SK-N-SH (cell line): Measurements from ENCODE around the gene ERC2. TPM values are rescaled to one million over a fixed set of nuclear protein-coding genes. Genes with fewer than 3 reads are reported as not detected.

Source experiments
- CTCF ChIA-PET: fragments of 300-600, 350-600 bp; formaldehyde crosslinking; extraction: SDS; loops from one replicate; lab custom pipeline; 2021; lab: Yijun Ruan, JAX
- POLR2A ChIA-PET: fragments of 350-600 bp; sonication (Branson Sonifier 250); formaldehyde crosslinking; extraction: SDS; loops from one replicate; lab custom pipeline; 2020; ENCODE audit warnings: antibody characterized with exemption, inconsistent platforms; lab: Yijun Ruan, JAX
- DNase-seq: peaks from one replicate; pipeline ENCODE4 v3.0.0; 2012
- H2AFZ ChIP-seq: fragments of 200-600 bp; sonication (generic); 2 replicates; pipeline ENCODE4 v1.8.1; 2016; ENCODE audit warnings: antibody characterized with exemption, mild to moderate bottlenecking, low read depth
- H3F3A ChIP-seq: fragments of 200-600 bp; sonication (generic); replicated peaks from 2 replicates; pipeline ENCODE3; 2016; ENCODE audit warnings: antibody characterized with exemption, mild to moderate bottlenecking; ENCODE audit not compliant: insufficient read depth
- H3K27ac ChIP-seq, 2 experiments: fragments of 200-500 bp in 1 of 2; fragments of 200-600 bp in 1 of 2; sonication (Bioruptor generic) in 1 of 2; sonication (generic), shearing (Covaris generic) in 1 of 2; 2 replicates each; pipeline versions ENCODE4 v1.5.1 to v1.6.1; 2014 to 2016; ENCODE audit warnings: low read depth in 2 of 2, inconsistent platforms in 1 of 2, low read length in 1 of 2, mild to moderate bottlenecking in 1 of 2, mixed read lengths in 1 of 2
- H3K27me3 ChIP-seq: fragments of 200-600 bp; sonication (generic), shearing (Covaris generic); 2 replicates; pipeline ENCODE4 v1.6.1; 2016; ENCODE audit warnings: mixed run types; ENCODE audit not compliant: insufficient read depth
- H3K36me3 ChIP-seq, 2 experiments: fragments of 200-500 bp in 1 of 2; fragments of 200-600 bp in 1 of 2; sonication (Bioruptor generic) in 1 of 2; sonication (generic) in 1 of 2; replicated peaks in 1 of 2; 2 replicates each; pipeline versions ENCODE3 to v1.5.1; 2014 to 2016; ENCODE audit warnings: low read length in 1 of 2, mild to moderate bottlenecking in 1 of 2; ENCODE audit not compliant: insufficient read depth in 2 of 2, control insufficient read depth in 1 of 2
- H3K4me1 ChIP-seq, 2 experiments: fragments of 200-500 bp in 1 of 2; fragments of 200-600 bp in 1 of 2; sonication (Bioruptor generic) in 1 of 2; sonication (generic), shearing (Covaris generic) in 1 of 2; 2 replicates each; pipeline versions ENCODE4 v1.5.1 to v1.6.1; 2014 to 2016; ENCODE audit warnings: low read depth in 1 of 2, low read length in 1 of 2, mixed run types in 1 of 2; ENCODE audit not compliant: insufficient read depth in 2 of 2, control insufficient read depth in 1 of 2
- H3K4me2 ChIP-seq: fragments of 200-600 bp; sonication (generic), shearing (Covaris generic); 2 replicates; pipeline ENCODE4 v1.6.1; 2017; ENCODE audit warnings: mixed run types
- H3K4me3 ChIP-seq, 2 experiments: fragments of 200-500 bp in 1 of 2; fragments of 200-600 bp in 1 of 2; sonication (Bioruptor generic) in 1 of 2; sonication (generic), shearing (Covaris generic) in 1 of 2; 2 replicates each; pipeline versions ENCODE4 v1.5.1 to v1.8.1; 2014 to 2016; ENCODE audit warnings: low read depth in 2 of 2, inconsistent platforms in 1 of 2, low read length in 1 of 2, mild to moderate bottlenecking in 1 of 2, mixed read lengths in 1 of 2, moderate library complexity in 1 of 2
- H3K79me2 ChIP-seq: fragments of 200-600 bp; sonication (generic); 2 replicates; pipeline ENCODE4 v1.8.1; 2017; ENCODE audit warnings: mild to moderate bottlenecking; ENCODE audit not compliant: insufficient read depth
- H3K9ac ChIP-seq: fragments of 200-600 bp; sonication (generic); 2 replicates; pipeline ENCODE4 v1.6.1; 2017; ENCODE audit warnings: mixed run types
- H3K9me2 ChIP-seq: fragments of 200-600 bp; sonication (generic); 2 replicates; pipeline ENCODE4 v1.6.1; 2017; ENCODE audit warnings: mixed run types
- H3K9me3 ChIP-seq: fragments of 200-600 bp; sonication (generic); 2 replicates; pipeline ENCODE4 v1.6.1; 2017; ENCODE audit warnings: mixed run types, mild to moderate bottlenecking, moderate library complexity
- H4K20me1 ChIP-seq: fragments of 200-600 bp; sonication (generic); 2 replicates; pipeline ENCODE4 v1.6.1; 2017; ENCODE audit warnings: mild to moderate bottlenecking, mixed run types; ENCODE audit not compliant: insufficient read depth
- CHD2 ChIP-seq: fragments of 150-350 bp; IDR thresholded peaks from 2 replicates; pipeline ENCODE4 v1.6.1; 2018; ENCODE audit warnings: low read length; ENCODE audit not compliant: partially characterized antibody
- CTCF ChIP-seq: fragments of 200-600 bp; sonication (generic); IDR thresholded peaks from 2 replicates; pipeline ENCODE4 v1.6.1; 2017; ENCODE audit warnings: antibody characterized with exemption, mild to moderate bottlenecking, moderate library complexity
- ELF1 ChIP-seq: IDR thresholded peaks from 2 replicates; pipeline ENCODE4 v1.4.0; 2012
- EZH2phosphoT487 ChIP-seq: fragments of 200-600 bp; sonication (generic); IDR thresholded peaks from 2 replicates; pipeline ENCODE4 v1.6.1; 2017; ENCODE audit warnings: low read depth, mixed run types, mild to moderate bottlenecking, antibody characterized with exemption, moderate library complexity, borderline replicate concordance
- FOXJ3 ChIP-seq: sonication (generic); formaldehyde crosslinking; IDR thresholded peaks from 2 replicates; pipeline ENCODE4 v1.5.1; 2020; ENCODE audit warnings: mild to moderate bottlenecking, missing genetic modification reagents
- FOXM1 ChIP-seq: IDR thresholded peaks from 2 replicates; pipeline ENCODE4 v1.4.0; 2012; ENCODE audit warnings: low read depth, mild to moderate bottlenecking
- GABPA ChIP-seq: IDR thresholded peaks from 2 replicates; pipeline ENCODE4 v1.4.0; 2012; ENCODE audit warnings: low read depth, mild to moderate bottlenecking
- IRF3 ChIP-seq: fragments of 150-350 bp; IDR thresholded peaks from 2 replicates; pipeline ENCODE4 v1.6.1; 2016; ENCODE audit warnings: mild to moderate bottlenecking, low read depth, low read length
- JUND ChIP-seq: IDR thresholded peaks from 2 replicates; pipeline ENCODE4 v1.4.0; 2012
- MAX ChIP-seq: IDR thresholded peaks from 2 replicates; pipeline ENCODE4 v1.4.0; 2012; ENCODE audit warnings: low read depth
- MEF2A ChIP-seq: IDR thresholded peaks from 2 replicates; pipeline ENCODE4 v1.4.0; 2012; ENCODE audit warnings: low read depth, borderline replicate concordance
- NFIC ChIP-seq: IDR thresholded peaks from 2 replicates; pipeline ENCODE4 v1.4.0; 2012; ENCODE audit warnings: borderline replicate concordance
- RFX5 ChIP-seq: IDR thresholded peaks from 2 replicates; pipeline ENCODE4 v1.6.1; 2012; ENCODE audit warnings: mild to moderate bottlenecking, improper control_type of control experiment, low read length
- RXRA ChIP-seq: IDR thresholded peaks from 2 replicates; pipeline ENCODE4 v1.4.0; 2012; ENCODE audit warnings: low read depth, mild to moderate bottlenecking, borderline replicate concordance
- SIN3A ChIP-seq: IDR thresholded peaks from 2 replicates; pipeline ENCODE4 v1.6.1; 2012; ENCODE audit warnings: low read depth, mild to moderate bottlenecking, low read length, moderate library complexity, borderline replicate concordance
- TAF1 ChIP-seq: IDR thresholded peaks from 2 replicates; pipeline ENCODE4 v1.6.1; 2012; ENCODE audit warnings: low read depth, mild to moderate bottlenecking, low read length, moderate library complexity, borderline replicate concordance
- TCF12 ChIP-seq: IDR thresholded peaks from 2 replicates; pipeline ENCODE4 v1.4.0; 2012
- USF1 ChIP-seq: IDR thresholded peaks from 2 replicates; pipeline ENCODE4 v1.4.0; 2012; ENCODE audit warnings: low read depth, borderline replicate concordance
- USF2 ChIP-seq: fragments of 150-350 bp; IDR thresholded peaks from 2 replicates; pipeline ENCODE4 v1.6.1; 2017; ENCODE audit warnings: antibody characterized with exemption, low read length, low read depth, borderline replicate concordance
- WGBS: methylation state at CpG from one replicate; pipeline ENCODE4 v1.1.6; 2017; ENCODE audit warnings: low lambda C conversion rate; 5-methylcytosine and 5-hydroxymethylcytosine counted together
- polyA plus RNA-seq, 3 experiments: library from polyadenylated mRNA; depleted of rRNA; stranded (reverse); fragments of >200 nt; gene quantifications; 2 replicates each; pipeline ENCODE4 v1.2.3, GENCODE V29; 2012

ERC2 gene
- polyA plus RNA-seq, 1 of the 3 experiments (the other 2 are of a cell fraction): 1.6 TPM

GRCh38 chr3:56275120-56275519 is 193.1 kb downstream of the ERC2 start:
- no peak overlapping the region for H3K9ac ChIP-seq
- 58% methylated on average over 2 of the region's 2 CpGs for WGBS
- H3K9me2 ChIP-seq: no peaks in the 10 kb centered on the region
- CTCF ChIA-PET: interaction anchor here (1.7 kb wide), 1 partner anchor 24 kb away, joined by 5 read pairs; no protein-coding TSS in a partner anchor
- no peaks in the 10 kb centered on the region for H3K79me2 ChIP-seq
- no peak for TF ChIP-seq ELF1
- TF ChIP-seq RXRA: no peak
- TF ChIP-seq RFX5: no peak
- no peak for TF ChIP-seq FOXJ3 (CRISPR knock-in tag)
- no peak for TF ChIP-seq EZH2phosphoT487
- no peak for TF ChIP-seq TCF12
- no peak for TF ChIP-seq SIN3A
- no peak for TF ChIP-seq GABPA
- no peak for TF ChIP-seq CHD2
- TF ChIP-seq CTCF: no peak
- TF ChIP-seq USF1: no peak
- TF ChIP-seq FOXM1: no peak
- no peak for TF ChIP-seq IRF3
- DNase-seq: no peak
- no peaks in the 10 kb centered on the region for H3K36me3 ChIP-seq
- POLR2A ChIA-PET: no interaction called here
- H3K4me2 ChIP-seq: no peak overlapping the region
- no peaks in the 10 kb centered on the region for H3K27me3 ChIP-seq
- no peaks in the 10 kb centered on the region for H3F3A ChIP-seq
- no peak overlapping the region for H2AFZ ChIP-seq
- H3K4me1 ChIP-seq: no peaks in the 10 kb centered on the region; a peak in 1 of 4 replicates
- no peak overlapping the region for H3K4me3 ChIP-seq
- H4K20me1 ChIP-seq: no peaks in the 10 kb centered on the region
- no peaks in the 10 kb centered on the region for H3K9me3 ChIP-seq
- H3K27ac ChIP-seq: no peak overlapping the region

- Histone ChIP-seq H3K9ac (no peak overlapping the region), H3F3A (no peaks in the 10 kb centered on the region), H3K27me3 (no peaks in the 10 kb centered on the region), H2AFZ (no peak overlapping the region), H3K36me3 (no peaks in the 10 kb centered on the region), H3K9me3 (peaks cover 6% of the 10 kb centered on the region; the same call in 1 of the 2 replicates), H4K20me1 (no peaks in the 10 kb centered on the region), H3K79me2 (no peaks in the 10 kb centered on the region), H3K4me1 (no peaks in the 10 kb centered on the region), H3K4me2 (no peak overlapping the region), H3K4me3 (no peak overlapping the region), H3K9me2 (no peaks in the 10 kb centered on the region), H3K27ac (no peak overlapping the region)
- TF ChIP-seq JUND (no peak), USF2 (no peak), NFIC (no peak), SIN3A (no peak), TAF1 (no peak), MAX (no peak), MEF2A (no peak)
- DNase-seq: no peak
- POLR2A ChIA-PET: no interaction called here
- CTCF ChIA-PET: interaction anchor here (0.7 to 1.9 kb wide), 6 partner anchors 9 to 548 kb away, joined by 3 to 15 read pairs (median 5); no protein-coding TSS in a partner anchor
- WGBS: 69% methylated on average over 4 of the region's 4 CpGs
These were observed 198.3 kb downstream of the ERC2 start for GRCh38 chr3:56269755-56270535.
